Lung microvascular endothelial cell (primary cell): ENCODE results near the gene TSTD1. TPM values are rescaled to one million over a fixed set of nuclear protein-coding genes. Genes with fewer than 3 reads are reported as not detected.
A peak's percentile ranks its signal among the peaks of the same experiment; 100 is the strongest.

Source experiments
- DNase-seq, 2 donors: peaks; one replicate each; pipeline versions ENCODE4 v3.0.0 to v3.0.0-alpha.2; 2010; ENCODE audit warnings: low read depth in 2 of 2
- total RNA-seq: library from RNA; depleted of rRNA; stranded (reverse); fragments of >200 nt; gene quantifications from 2 replicates; pipeline ENCODE4 v1.2.1, GENCODE V29; 2014

Gene TSTD1, protein sequence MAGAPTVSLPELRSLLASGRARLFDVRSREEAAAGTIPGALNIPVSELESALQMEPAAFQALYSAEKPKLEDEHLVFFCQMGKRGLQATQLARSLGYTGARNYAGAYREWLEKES
- total RNA-seq = 1.7 and 7.1 TPM in 2 replicates

- peak in 1 of 2 donors; percentile 16 for DNase-seq
These were observed at the start of gene TSTD1 for GRCh38 chr1:161038523-161039153. Gene TSTD1, minus strand, starts transcription at chr1:161038964. Its CDS starts 75 bp downstream, at chr1:161038889.

- DNase-seq = no peak
These were observed 47.7 kb upstream of the TSTD1 start for GRCh38 chr1:161086457-161086856.

DNA sequence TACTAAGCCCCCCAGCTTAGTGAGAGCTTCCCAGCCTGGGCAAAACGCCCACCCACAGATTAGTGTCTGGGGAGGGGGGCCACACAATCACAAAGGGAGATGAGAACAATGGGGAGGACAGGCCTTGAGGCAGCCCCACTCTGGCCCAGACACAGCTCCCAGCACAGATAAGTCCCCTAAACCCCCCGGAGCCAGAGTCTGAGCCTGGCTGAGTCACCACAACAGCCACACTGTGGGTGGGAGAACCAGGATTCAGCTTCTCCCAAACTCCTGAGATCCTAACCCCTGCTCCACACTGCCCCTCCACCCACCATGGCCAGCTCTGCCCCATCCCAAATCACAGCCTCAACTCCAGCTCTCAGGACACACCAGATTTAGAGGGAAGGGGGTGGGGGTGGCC, 46.4 kb upstream of the TSTD1 start:
- no peak for DNase-seq

- no peak for DNase-seq
These were observed 45.8 kb upstream of the TSTD1 start for GRCh38 chr1:161084597-161084988.

DNA sequence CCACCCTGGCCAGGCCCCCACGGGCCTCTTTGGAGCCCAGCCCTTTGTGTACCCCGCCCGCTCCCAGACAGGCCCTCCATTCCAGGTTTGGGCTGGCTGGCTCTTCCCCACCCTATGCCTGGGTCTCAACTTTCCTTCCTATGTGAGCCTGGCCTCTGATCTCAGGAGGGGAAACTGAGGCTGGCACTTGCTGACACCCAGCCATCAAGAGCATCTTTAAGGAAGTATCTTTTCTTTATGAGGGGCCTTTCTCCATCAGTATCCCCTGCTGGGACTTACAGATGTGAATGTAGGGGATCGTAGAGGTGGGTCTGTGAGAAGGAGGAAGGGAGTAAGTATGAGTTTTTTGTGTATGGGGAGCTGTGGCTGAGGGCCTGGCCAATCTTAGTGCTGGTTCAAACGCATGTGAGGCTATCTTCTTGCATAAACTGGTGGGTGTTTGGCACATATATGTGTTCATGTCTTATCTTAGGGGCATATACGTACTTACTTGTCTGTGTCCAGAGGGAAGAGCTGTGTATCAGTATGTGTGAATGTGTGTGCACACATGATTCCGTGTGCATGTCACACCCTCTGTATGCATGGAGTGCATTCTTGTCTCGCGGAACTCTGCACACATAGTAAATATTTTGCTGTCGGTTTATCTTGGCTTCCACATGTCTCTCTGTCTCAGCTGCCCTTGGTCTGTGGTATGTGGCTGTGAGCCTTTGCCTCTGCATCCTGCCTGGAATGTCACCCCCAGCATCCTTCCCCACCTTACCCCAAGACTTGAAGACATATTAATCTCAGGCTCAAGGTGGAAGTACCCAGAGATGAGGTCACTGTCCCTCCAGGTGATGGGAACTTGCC, 45.2 kb upstream of the TSTD1 start:
- DNase-seq = no peak

DNA sequence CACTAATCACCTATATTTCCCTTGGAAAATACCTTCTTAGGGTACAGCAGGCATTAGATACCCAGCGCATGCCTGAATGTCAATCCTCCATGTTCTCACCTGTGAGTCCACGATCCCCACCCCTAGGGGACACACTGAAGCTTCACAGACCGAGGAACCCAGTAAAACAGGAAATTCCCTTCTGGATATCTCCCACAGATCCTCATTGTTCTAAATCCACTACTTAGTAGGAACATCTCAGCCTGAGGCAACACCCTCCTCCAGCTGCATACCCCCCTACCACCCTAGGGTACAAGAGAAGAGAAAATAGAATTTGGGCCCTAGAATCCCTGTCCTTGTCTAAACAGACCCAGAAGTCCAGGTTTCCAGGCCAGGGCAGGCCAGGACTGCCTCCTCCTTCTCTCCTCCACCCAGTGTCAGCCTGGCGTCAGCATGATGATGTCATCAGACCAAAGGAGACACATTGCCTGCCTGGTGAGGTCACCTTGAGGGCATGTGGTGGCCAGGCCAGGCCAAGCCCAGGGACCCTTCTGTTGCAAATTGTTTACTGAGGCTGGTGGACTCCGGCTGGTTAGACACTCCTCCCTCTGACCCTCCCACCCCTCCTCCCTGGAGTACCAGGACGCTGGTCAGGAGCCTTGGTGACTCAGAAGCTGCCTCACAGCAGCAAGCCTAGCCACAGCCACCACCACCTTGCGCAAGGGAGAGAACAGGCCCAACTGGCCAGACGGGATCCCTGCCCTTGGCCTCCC, 44.4 kb upstream of the TSTD1 start:
- peak in 1 of 2 donors; percentile 77 for DNase-seq

DNA sequence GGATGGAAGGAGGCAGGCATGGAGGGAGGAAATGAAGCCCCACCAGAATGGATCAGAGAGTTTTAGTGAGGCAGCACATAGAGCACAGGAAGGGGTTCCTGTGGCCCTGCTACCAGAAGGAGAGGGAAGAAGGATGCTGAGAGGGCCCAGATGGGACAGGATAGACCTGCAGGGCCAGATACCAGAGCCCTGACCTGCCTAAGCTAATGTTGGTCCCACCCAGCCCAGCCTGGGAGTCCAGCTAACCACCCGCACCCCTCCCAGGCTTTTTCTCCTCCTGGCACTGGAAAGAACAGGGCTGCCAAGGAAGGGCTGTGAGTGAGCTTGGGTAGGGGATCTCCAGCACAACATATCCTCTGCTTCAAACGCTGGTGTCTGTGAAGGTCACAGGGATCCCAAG, 43.7 kb upstream of the TSTD1 start:
- no peak for DNase-seq

DNA sequence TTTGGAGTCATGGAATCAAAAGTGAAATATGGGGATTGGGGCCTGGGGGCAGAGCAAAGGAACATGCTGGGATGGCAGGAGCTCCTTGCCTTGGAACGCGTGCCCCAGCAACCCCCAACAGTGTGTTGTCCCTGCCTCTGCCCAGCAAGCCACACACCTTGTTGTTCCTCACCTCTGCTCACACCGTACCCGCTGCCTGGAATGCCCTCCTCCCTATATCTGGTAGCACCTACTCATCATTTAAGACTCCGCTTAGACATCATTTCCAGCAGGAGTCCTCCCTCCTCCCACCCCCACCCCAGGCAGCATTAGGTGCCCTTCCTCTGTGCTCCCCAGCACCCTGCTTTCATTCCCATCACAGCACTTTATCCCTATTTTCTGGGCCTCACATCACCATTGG, 42.8 kb upstream of the TSTD1 start:
- no peak for DNase-seq

- no peak for DNase-seq
These were observed 42.0 kb upstream of the TSTD1 start for GRCh38 chr1:161080441-161081405.

GRCh38 chr1:161079436-161080110, 40.8 kb upstream of the TSTD1 start:
- DNase-seq = no peak

GRCh38 chr1:161077426-161077825, 38.7 kb upstream of the TSTD1 start:
- DNase-seq = no peak

GRCh38 chr1:161076410-161076809, 37.6 kb upstream of the TSTD1 start:
- DNase-seq = no peak

GRCh38 chr1:161074676-161075368, 36.1 kb upstream of the TSTD1 start:
- DNase-seq = no peak

- no peak for DNase-seq
These were observed 34.8 kb upstream of the TSTD1 start for GRCh38 chr1:161073474-161074121.

GRCh38 chr1:161072751-161073449, 34.1 kb upstream of the TSTD1 start:
- no peak for DNase-seq

DNA sequence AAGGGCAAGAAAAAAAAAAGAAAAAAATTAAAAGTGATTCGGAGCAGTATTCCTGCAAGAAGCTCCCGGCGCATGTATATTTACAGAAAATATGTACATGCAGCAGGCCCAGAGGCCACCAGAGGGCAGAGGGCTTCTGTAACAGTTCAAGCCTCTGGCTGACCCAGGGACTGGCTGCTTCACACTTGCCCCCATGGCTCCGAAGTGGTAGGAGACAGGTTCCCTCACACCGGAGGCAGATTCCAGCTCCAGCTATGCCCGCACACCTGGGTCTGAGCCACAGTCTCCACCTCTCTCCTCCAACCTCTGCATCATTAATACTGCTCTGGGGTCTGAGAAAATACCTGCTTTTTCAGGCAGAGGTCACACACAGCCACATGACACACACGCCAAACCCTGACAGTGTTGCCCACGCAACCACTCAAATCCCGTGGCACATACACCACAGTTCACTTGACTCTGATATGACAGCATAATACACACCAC, 33.2 kb upstream of the TSTD1 start:
- DNase-seq = peak; percentile 28 to 45

DNA sequence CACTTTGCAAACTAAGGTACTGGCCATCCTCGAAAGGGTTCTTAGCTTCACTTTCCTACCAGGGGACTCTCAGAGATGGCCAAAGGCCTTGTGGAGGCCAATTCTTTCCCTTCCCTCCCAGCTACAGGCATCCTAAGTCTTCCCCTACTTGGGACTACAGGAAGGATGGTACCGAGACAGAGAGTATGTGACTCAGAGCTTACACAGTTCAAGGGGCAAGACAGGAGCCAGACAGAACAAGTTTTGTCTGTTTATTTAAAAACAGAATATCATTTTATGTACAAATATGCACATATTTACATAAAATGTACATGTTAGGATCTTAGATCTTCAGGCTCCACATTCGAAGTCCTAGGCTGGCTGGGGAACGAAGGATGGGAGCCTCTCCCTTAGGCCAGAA, 32.0 kb upstream of the TSTD1 start:
- no peak for DNase-seq

DNA sequence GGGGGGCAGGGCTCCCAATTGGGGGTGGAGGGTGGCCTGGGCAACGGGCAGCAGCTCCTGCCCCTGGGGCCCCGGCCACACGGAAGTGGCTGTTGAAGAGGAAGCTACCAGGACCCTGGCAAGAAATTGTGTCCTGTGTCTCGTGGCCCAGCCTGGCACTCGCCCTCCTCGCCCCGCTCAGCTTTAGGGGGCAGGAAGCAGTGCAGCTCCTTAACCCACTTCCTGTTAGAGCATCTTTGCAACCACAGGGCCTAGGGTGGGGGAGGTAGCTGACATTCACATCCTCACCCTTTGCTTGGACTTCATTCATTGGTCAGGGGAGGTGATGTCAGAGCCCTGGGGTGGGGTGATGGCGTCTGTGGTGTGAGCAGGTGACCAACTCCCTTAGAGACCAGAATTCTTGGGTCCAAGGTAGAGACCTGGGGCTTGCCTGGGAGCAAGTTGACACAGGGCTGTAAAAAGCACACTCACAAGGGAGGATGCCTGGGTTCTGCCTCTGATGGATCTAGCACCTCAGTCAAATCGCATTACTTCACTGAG, 31.0 kb upstream of the TSTD1 start, which contains the start of gene ARHGAP30:
Gene ARHGAP30, minus strand, starts transcription at position 161 of the 540 bp plus-strand sequence. CDS start 267 bp downstream, outside the sequence.
- DNase-seq = no peak
